NB4 (cell line): ENCODE data around the gene SAT1.

Experiments
- DNase-seq: peaks from one replicate; pipeline ENCODE4 v3.0.0; 2010; ENCODE audit warnings: low read depth
- H3K4me3 ChIP-seq: one replicate; pipeline ENCODE4 v1.5.1; 2011; ENCODE audit warnings: mild to moderate bottlenecking, low read depth, low read length, moderate library complexity
- MYC ChIP-seq: IDR thresholded peaks from 2 replicates; pipeline ENCODE4 v1.6.1; 2011; ENCODE audit warnings: low read depth, low read length
- POLR2A ChIP-seq: IDR thresholded peaks from 2 replicates; pipeline ENCODE4 v1.6.1; 2011; ENCODE audit warnings: mild to moderate bottlenecking; ENCODE audit not compliant: insufficient read length; ENCODE audit errors: extremely low read depth
- TF ChIP-seq, protein P1 (sequence below): IDR thresholded peaks from one replicate; pipeline ENCODE4 v1.5.1; 2012; ENCODE audit warnings: low read depth, low read length
- TF ChIP-seq, protein P2 (sequence below): IDR thresholded peaks from 2 replicates; pipeline ENCODE4 v1.6.1; 2011; ENCODE audit warnings: low read depth, low read length

The SAT1 gene

DNA sequence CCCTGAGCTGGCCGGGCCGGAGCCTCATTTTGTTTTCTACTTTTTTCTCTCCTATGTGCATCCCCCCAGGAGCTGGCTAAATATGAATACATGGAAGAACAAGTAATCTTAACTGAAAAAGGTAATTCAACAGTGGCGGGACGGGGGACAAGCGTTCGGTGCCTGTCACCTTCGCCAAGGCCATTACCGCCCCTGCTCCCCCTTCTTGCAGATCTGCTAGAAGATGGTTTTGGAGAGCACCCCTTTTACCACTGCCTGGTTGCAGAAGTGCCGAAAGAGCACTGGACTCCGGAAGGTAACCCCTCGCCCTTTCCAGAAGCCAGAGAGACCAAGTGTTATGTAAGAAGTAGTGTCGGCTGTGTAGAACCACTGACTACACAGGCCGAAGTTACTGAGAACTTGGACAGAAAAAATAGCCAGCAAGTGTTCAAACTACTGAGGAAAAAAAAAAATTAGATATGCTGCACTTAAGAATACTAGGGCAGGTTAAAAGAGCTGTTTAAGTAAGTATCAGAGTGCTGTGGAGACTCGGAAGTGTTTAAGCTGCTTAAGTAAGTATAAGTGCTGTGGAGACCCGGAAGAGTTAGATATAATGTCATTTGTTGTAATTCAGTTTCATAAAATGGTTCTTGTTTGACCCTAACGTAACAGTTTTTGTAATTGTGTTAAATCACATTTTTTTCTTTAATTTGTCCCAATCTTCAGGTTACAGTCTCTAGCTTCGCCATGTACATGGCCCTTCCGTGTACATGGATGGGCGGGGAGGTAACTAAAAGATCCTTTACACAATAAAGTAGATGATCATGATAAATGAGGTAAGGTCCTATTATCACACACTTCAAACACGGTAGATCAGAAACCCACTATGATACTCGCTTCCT, 856 bp downstream of the SAT1 start:
- TF ChIP-seq, protein P1, sequence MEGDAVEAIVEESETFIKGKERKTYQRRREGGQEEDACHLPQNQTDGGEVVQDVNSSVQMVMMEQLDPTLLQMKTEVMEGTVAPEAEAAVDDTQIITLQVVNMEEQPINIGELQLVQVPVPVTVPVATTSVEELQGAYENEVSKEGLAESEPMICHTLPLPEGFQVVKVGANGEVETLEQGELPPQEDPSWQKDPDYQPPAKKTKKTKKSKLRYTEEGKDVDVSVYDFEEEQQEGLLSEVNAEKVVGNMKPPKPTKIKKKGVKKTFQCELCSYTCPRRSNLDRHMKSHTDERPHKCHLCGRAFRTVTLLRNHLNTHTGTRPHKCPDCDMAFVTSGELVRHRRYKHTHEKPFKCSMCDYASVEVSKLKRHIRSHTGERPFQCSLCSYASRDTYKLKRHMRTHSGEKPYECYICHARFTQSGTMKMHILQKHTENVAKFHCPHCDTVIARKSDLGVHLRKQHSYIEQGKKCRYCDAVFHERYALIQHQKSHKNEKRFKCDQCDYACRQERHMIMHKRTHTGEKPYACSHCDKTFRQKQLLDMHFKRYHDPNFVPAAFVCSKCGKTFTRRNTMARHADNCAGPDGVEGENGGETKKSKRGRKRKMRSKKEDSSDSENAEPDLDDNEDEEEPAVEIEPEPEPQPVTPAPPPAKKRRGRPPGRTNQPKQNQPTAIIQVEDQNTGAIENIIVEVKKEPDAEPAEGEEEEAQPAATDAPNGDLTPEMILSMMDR: no peak
- TF ChIP-seq, protein P2, sequence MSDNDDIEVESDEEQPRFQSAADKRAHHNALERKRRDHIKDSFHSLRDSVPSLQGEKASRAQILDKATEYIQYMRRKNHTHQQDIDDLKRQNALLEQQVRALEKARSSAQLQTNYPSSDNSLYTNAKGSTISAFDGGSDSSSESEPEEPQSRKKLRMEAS: no peak
- no peak for TF ChIP-seq MYC
- no peak for TF ChIP-seq POLR2A
- peak; percentile 48 for DNase-seq
- H3K4me3 ChIP-seq: peak overlapping the region; percentile 94

DNA sequence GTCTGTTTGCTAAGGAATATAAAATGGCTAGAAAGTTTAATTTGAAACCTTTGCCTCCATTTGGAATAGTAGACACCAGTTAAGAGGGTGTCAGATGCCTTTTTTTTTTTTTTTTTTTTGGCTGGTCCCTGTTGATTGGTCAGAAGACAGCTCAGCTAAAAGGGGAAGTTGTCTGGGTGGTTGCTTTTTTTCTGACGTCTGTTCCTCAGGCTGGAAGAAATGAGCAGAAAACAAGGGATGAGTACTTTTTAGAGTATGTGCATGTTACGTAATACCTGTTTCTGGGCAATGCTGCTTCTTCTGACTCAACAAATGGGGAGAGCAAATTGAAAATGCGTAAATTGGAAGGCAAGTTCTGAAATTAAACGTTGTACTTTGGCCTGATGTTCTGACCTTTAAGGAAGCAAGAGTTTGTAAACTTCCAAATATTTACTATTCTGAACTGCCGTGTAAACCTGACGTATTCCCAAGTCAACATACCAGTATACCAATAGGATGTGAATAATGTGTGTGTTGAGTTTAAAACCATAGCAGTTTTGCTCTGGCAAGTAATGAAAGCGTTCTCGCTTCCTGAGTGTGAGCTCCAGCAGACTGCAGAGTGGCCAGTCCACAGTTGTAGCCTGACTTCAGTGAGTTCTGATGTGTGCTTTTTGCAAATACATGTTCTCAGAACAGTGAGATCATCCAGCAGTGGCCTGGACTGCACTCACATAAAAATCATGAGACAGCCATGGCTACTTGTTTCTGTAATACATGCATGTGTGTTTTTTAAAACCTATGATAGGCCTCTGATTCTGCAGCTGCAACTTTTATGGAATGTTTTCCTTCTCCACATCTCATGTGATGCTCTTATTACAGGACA, 1.7 kb downstream of the SAT1 start:
- H3K4me3 ChIP-seq: peak overlapping the region; percentile 94
- DNase-seq: peak; percentile 91
- TF ChIP-seq POLR2A (no peak), MYC (no peak)
- TF ChIP-seq, protein P2: 0 out of 2 replicates have a peak, but pooled peaks have one; percentile 5
- TF ChIP-seq, protein P1: no peak

DNA sequence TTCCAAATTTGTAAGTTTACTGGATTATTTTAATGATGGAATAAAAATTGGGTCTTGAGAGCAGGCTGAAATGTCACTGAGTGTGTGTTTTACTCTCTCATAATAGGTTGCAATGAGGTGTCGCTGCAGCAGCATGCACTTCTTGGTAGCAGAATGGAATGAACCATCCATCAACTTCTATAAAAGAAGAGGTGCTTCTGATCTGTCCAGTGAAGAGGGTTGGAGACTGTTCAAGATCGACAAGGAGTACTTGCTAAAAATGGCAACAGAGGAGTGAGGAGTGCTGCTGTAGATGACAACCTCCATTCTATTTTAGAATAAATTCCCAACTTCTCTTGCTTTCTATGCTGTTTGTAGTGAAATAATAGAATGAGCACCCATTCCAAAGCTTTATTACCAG, 2.6 kb downstream of the SAT1 start:
- no peak for TF ChIP-seq POLR2A
- TF ChIP-seq, protein P2: no peak
- TF ChIP-seq MYC: no peak
- TF ChIP-seq, protein P1: no peak
- no peak for DNase-seq
- peak overlapping the region; percentile 94 for H3K4me3 ChIP-seq

DNA sequence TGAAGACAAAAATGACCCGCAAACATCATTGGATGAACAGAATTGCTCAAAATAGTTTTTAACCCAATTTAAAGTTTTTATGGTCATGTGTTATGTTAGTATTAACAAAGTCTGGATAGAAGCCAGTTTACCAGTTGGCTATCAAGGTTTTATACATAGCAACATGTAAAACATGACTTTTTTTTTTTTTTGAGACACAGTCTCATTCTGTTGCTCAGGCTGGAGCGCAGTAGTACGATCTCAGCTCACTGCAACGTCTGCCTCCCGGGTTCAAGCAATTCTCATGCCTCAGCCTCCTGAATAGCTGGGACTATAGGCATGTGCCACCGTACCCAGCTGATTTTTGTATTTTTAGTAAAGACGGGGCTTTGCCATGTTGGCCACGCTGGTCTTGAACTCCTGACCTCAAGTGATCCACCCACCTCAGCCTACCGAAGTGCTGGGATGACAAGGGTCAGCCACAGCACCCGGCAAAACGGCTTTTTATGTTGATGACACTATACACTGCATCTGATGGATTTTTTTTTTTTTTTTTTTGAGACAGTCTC, 3.4 kb downstream of the SAT1 start:
- no peak overlapping the region for H3K4me3 ChIP-seq
- TF ChIP-seq POLR2A: no peak
- DNase-seq: no peak

DNA sequence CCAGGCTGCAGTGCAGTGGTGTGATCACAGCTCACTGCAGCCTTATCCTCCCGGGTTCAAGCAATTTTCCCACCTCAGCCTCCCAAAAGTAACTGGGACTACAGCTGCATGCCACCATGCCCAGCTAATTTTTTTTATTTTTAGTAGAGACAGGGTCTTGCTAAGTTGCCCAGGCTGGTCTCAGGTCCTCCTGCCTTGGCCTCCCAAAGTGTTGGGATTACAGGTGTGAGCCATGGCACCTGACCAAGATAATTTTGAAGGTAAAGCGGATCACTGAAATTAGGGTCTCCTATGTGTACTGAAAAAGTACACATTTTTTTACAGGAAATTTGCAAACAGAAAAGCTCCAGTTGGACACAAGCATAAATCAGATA, 4.8 kb downstream of the SAT1 start:
- TF ChIP-seq, protein P1: no peak
- TF ChIP-seq POLR2A (no peak), MYC (no peak)
- TF ChIP-seq, protein P2: no peak

DNA sequence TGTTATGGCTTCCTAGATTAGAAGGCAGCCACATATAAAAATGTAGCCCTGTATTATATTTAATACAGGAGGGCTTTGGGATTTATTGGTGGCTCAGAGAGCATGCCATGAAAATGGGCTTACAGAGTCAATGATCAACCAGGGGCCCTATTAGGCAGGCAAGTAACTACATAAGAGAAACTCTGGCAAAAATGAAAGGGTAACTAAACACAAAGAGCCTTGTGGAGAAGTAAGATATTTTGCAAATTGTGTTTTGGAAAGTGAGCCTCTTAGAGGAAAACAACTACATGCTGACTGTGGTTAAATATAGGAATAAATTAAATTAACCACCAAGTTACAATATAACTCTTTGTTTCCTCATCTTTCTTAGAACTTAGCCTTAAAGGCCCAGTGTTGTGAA, 5.5 kb downstream of the SAT1 start:
- DNase-seq: no peak
- TF ChIP-seq, protein P1: no peak
- H3K4me3 ChIP-seq: no peak overlapping the region

More for the DNA sequence above, 4.8 kb downstream of the SAT1 start:
- no peak overlapping the region for H3K4me3 ChIP-seq
- DNase-seq: no peak
